Liver (tissue), 9 donors: ENCODE measurements around the gene MSL1. TPM values are rescaled to one million over a fixed set of nuclear protein-coding genes. Genes with fewer than 3 reads are reported as not detected.

Experiments used
- DNase-seq: peaks from one replicate; pipeline ENCODE4 v3.0.0-alpha.2; 2017; ENCODE audit warnings: low spot score
- H3K27ac ChIP-seq, 2 donors: one replicate each; pipeline ENCODE4 v1.7.0; 2013; ENCODE audit warnings: inconsistent platforms in 2 of 2, low read length in 2 of 2, control low read depth in 1 of 2, low read depth in 1 of 2, mild to moderate bottlenecking in 1 of 2
- H3K27me3 ChIP-seq, 4 donors: one replicate each; pipeline versions ENCODE4 v1.6.1 to v1.7.0; 2013; ENCODE audit warnings: low read length in 3 of 4, inconsistent platforms in 1 of 4, mild to moderate bottlenecking in 1 of 4, moderate library complexity in 1 of 4; ENCODE audit not compliant: control insufficient read depth in 4 of 4, insufficient read depth in 4 of 4
- H3K36me3 ChIP-seq, 4 donors: one replicate each; pipeline versions ENCODE4 v1.6.1 to v1.7.0; 2013; ENCODE audit warnings: low read length in 3 of 4, mild to moderate bottlenecking in 3 of 4, low read depth in 1 of 4, moderate library complexity in 1 of 4; ENCODE audit not compliant: control insufficient read depth in 4 of 4, insufficient read depth in 3 of 4
- H3K4me1 ChIP-seq, 4 donors: one replicate each; pipeline versions ENCODE4 v1.6.1 to v1.7.0; 2013; ENCODE audit warnings: low read length in 3 of 4, mild to moderate bottlenecking in 3 of 4, moderate library complexity in 1 of 4; ENCODE audit not compliant: control insufficient read depth in 4 of 4, insufficient read depth in 4 of 4
- H3K4me3 ChIP-seq, 3 donors: one replicate each; pipeline versions ENCODE4 v1.6.1 to v1.7.0; 2013; ENCODE audit warnings: low read length in 3 of 3, control low read depth in 1 of 3, low read depth in 1 of 3, mild to moderate bottlenecking in 1 of 3
- H3K9ac ChIP-seq, 2 donors: one replicate each; pipeline ENCODE4 v1.7.0; 2013; ENCODE audit warnings: low read length in 2 of 2, mild to moderate bottlenecking in 2 of 2, moderate library complexity in 2 of 2, control low read depth in 1 of 2, low read depth in 1 of 2
- H3K9me3 ChIP-seq, 4 donors: one replicate each; pipeline versions ENCODE4 v1.6.1 to v1.7.0; 2013; ENCODE audit warnings: low read length in 3 of 4; ENCODE audit not compliant: control insufficient read depth in 4 of 4
- EGR1 ChIP-seq, 2 donors: IDR thresholded peaks; 2 replicates each; pipeline ENCODE4 v1.6.1; 2016 to 2018; ENCODE audit warnings: antibody characterized with exemption in 2 of 2, low read depth in 2 of 2
- FOXA1 ChIP-seq: IDR thresholded peaks from 2 replicates; pipeline ENCODE4 v1.6.1; 2016; ENCODE audit warnings: antibody characterized with exemption
- FOXA2 ChIP-seq: IDR thresholded peaks from 2 replicates; pipeline ENCODE4 v1.6.1; 2016; ENCODE audit warnings: antibody characterized with exemption
- GABPA ChIP-seq, 2 donors: IDR thresholded peaks in 1 of 2; conservative IDR thresholded peaks in 1 of 2; 2 replicates each; pipeline ENCODE4 v1.6.1; 2016; ENCODE audit warnings: antibody characterized with exemption in 2 of 2, mild to moderate bottlenecking in 1 of 2, moderate library complexity in 1 of 2
- HNF4A ChIP-seq, 2 donors: conservative IDR thresholded peaks; 2 replicates each; pipeline ENCODE4 v1.6.1; 2016; ENCODE audit warnings: antibody characterized with exemption in 2 of 2, mild to moderate bottlenecking in 2 of 2
- HNF4G ChIP-seq: IDR thresholded peaks from 2 replicates; pipeline ENCODE4 v1.6.1; 2016; ENCODE audit warnings: antibody characterized with exemption
- JUND ChIP-seq, 2 donors: IDR thresholded peaks; 2 replicates each; pipeline ENCODE4 v1.6.1; 2016; ENCODE audit warnings: antibody characterized with exemption in 2 of 2
- NR2F2 ChIP-seq: IDR thresholded peaks from 2 replicates; pipeline ENCODE4 v1.6.1; 2016; ENCODE audit warnings: antibody characterized with exemption
- RAD21 ChIP-seq, 2 donors: IDR thresholded peaks; 2 replicates each; pipeline ENCODE4 v1.6.1; 2016; ENCODE audit warnings: antibody characterized with exemption in 2 of 2, mild to moderate bottlenecking in 2 of 2
- SP1 ChIP-seq: IDR thresholded peaks from 2 replicates; pipeline ENCODE4 v1.6.1; 2018; ENCODE audit warnings: antibody characterized with exemption, mild to moderate bottlenecking
- TAF1 ChIP-seq: conservative IDR thresholded peaks from 2 replicates; pipeline ENCODE4 v1.6.1; 2016; ENCODE audit warnings: antibody characterized with exemption, mild to moderate bottlenecking
- YY1 ChIP-seq: IDR thresholded peaks from 2 replicates; pipeline ENCODE4 v1.6.1; 2016; ENCODE audit warnings: antibody characterized with exemption, mild to moderate bottlenecking
- WGBS: extraction: QIAGEN DNeasy Blood & Tissue Kit; methylation state at CpG from one replicate; pipeline ENCODE4 v1.1.7; 2013; 5-methylcytosine and 5-hydroxymethylcytosine counted together
- polyA plus RNA-seq, 2 donors: library from polyadenylated mRNA; stranded (reverse) in 1 of 2; unstranded in 1 of 2; fragments of 200-250 nt in 1 of 2; fragments of >200 nt in 1 of 2; fragmentation: Nextera tagmentation in 1 of 2; extraction: Ambion mirVana in 1 of 2; gene quantifications; one replicate each; pipeline versions ENCODE4 v1.2.1 to v1.2.3, GENCODE V29; 2013 to 2015
- total RNA-seq, 2 donors: library from RNA; depleted of rRNA; stranded (reverse); fragments of >200 nt; gene quantifications; one replicate each; pipeline ENCODE4 v1.2.3, GENCODE V29; 2014
- TF ChIP-seq, protein P1 (sequence below): IDR thresholded peaks from 2 replicates; pipeline ENCODE4 v1.6.1; 2016; ENCODE audit warnings: antibody characterized with exemption
- TF ChIP-seq, protein P2 (sequence below): IDR thresholded peaks from 2 replicates; pipeline ENCODE4 v1.6.1; 2016; ENCODE audit warnings: antibody characterized with exemption
- TF ChIP-seq, protein P3 (sequence below): fragments of 150-350 bp; IDR thresholded peaks from 2 replicates; pipeline ENCODE4 v1.5.1; 2017; ENCODE audit warnings: improper control_type of control experiment, low read depth, low read length; ENCODE audit not compliant: missing input control
- TF ChIP-seq, protein P4 (sequence below): IDR thresholded peaks from 2 replicates; pipeline ENCODE4 v1.6.1; 2016; ENCODE audit warnings: antibody characterized with exemption, mild to moderate bottlenecking
- donor health status: healthy.
- donor health status: healthy.
- donor health status: healthy.
- donor health status: healthy.
- donor health status: healthy.

MSL1 gene
- total and polyA plus RNA-seq, 4 donors, result 7.9 to 43.7 (median 23.6) TPM

DNA sequence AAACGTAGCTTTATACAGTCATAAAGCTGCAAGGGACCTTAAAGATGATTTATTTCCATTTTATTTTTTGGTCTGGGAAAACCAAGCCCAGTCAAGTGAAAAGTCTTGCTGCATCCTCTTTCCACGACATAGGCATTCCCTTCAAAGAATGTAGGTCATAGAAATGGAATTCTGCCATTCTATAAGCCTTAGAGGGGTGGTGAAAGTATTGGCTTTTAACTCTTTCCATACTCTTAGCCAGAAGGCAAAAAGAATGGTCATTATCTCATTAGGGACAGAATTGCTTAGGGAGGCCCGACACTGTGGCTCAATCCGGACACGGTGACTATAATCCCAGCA is 7.9 kb upstream of the MSL1 start:
- WGBS, result 23% methylated on average over 5 of the region's 5 CpGs
- no peak for TF ChIP-seq JUND (IDR thresholded peaks at IDR 0.05)
- TF ChIP-seq YY1, result no peak
- TF ChIP-seq TAF1, result no peak
- no peak for TF ChIP-seq EGR1 (IDR thresholded peaks at IDR 0.05; ENCODE audit: low read depth in 2 of 2)
- no peak for TF ChIP-seq HNF4G
- no peak for TF ChIP-seq GABPA (IDR thresholded peaks at IDR 0.05 in 1 of 2, conservative IDR thresholded peaks at IDR 0.05 in 1 of 2)
- no peak for TF ChIP-seq FOXA1
- no peak for TF ChIP-seq HNF4A (conservative IDR thresholded peaks at IDR 0.05)
- no peak for TF ChIP-seq RAD21 (IDR thresholded peaks at IDR 0.05)
- TF ChIP-seq FOXA2, result no peak
- TF ChIP-seq SP1, result no peak
- TF ChIP-seq, protein P1, sequence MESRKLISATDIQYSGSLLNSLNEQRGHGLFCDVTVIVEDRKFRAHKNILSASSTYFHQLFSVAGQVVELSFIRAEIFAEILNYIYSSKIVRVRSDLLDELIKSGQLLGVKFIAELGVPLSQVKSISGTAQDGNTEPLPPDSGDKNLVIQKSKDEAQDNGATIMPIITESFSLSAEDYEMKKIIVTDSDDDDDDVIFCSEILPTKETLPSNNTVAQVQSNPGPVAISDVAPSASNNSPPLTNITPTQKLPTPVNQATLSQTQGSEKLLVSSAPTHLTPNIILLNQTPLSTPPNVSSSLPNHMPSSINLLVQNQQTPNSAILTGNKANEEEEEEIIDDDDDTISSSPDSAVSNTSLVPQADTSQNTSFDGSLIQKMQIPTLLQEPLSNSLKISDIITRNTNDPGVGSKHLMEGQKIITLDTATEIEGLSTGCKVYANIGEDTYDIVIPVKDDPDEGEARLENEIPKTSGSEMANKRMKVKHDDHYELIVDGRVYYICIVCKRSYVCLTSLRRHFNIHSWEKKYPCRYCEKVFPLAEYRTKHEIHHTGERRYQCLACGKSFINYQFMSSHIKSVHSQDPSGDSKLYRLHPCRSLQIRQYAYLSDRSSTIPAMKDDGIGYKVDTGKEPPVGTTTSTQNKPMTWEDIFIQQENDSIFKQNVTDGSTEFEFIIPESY, result no peak
- TF ChIP-seq, protein P2, sequence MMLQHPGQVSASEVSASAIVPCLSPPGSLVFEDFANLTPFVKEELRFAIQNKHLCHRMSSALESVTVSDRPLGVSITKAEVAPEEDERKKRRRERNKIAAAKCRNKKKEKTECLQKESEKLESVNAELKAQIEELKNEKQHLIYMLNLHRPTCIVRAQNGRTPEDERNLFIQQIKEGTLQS, result no peak
- TF ChIP-seq, protein P3, sequence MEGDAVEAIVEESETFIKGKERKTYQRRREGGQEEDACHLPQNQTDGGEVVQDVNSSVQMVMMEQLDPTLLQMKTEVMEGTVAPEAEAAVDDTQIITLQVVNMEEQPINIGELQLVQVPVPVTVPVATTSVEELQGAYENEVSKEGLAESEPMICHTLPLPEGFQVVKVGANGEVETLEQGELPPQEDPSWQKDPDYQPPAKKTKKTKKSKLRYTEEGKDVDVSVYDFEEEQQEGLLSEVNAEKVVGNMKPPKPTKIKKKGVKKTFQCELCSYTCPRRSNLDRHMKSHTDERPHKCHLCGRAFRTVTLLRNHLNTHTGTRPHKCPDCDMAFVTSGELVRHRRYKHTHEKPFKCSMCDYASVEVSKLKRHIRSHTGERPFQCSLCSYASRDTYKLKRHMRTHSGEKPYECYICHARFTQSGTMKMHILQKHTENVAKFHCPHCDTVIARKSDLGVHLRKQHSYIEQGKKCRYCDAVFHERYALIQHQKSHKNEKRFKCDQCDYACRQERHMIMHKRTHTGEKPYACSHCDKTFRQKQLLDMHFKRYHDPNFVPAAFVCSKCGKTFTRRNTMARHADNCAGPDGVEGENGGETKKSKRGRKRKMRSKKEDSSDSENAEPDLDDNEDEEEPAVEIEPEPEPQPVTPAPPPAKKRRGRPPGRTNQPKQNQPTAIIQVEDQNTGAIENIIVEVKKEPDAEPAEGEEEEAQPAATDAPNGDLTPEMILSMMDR, result no peak
- TF ChIP-seq, protein P4, sequence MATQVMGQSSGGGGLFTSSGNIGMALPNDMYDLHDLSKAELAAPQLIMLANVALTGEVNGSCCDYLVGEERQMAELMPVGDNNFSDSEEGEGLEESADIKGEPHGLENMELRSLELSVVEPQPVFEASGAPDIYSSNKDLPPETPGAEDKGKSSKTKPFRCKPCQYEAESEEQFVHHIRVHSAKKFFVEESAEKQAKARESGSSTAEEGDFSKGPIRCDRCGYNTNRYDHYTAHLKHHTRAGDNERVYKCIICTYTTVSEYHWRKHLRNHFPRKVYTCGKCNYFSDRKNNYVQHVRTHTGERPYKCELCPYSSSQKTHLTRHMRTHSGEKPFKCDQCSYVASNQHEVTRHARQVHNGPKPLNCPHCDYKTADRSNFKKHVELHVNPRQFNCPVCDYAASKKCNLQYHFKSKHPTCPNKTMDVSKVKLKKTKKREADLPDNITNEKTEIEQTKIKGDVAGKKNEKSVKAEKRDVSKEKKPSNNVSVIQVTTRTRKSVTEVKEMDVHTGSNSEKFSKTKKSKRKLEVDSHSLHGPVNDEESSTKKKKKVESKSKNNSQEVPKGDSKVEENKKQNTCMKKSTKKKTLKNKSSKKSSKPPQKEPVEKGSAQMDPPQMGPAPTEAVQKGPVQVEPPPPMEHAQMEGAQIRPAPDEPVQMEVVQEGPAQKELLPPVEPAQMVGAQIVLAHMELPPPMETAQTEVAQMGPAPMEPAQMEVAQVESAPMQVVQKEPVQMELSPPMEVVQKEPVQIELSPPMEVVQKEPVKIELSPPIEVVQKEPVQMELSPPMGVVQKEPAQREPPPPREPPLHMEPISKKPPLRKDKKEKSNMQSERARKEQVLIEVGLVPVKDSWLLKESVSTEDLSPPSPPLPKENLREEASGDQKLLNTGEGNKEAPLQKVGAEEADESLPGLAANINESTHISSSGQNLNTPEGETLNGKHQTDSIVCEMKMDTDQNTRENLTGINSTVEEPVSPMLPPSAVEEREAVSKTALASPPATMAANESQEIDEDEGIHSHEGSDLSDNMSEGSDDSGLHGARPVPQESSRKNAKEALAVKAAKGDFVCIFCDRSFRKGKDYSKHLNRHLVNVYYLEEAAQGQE, result no peak
- no peak for TF ChIP-seq NR2F2
- Histone ChIP-seq H3K9ac (peak overlapping the region; percentile 33 to 64), H3K36me3 (no peaks in the 10 kb centered on the region), H3K4me1 (peaks cover 9 to 63% (median 49%) of the 10 kb centered on the region in 4 donors), H3K27me3 (no peaks in the 10 kb centered on the region), H3K4me3 (peak overlapping the region in 2 of 3 donors; percentile 44 to 61), H3K27ac (peak overlapping the region; percentile 86 to 99), H3K9me3 (no peaks in the 10 kb centered on the region)
- no peak for DNase-seq

DNA sequence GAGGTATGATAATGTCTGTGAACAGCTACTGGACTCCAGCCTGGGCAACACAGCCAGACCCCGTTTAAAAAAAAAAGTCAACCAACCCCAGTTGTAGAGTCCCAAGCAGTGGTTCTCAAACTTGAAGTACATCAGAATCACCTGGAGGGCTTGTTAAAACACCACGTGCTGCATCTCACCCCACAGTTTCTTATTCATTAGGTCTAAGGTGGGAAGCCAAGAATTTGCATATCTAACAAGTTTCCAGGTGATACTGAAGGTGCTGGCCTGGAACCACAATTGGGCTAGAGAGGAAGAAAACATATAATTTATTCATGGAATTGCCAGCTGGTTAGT is 6.7 kb upstream of the MSL1 start:
- Histone ChIP-seq H3K9me3 (no peaks in the 10 kb centered on the region), H3K36me3 (no peaks in the 10 kb centered on the region), H3K27ac (peak overlapping the region; percentile 86 to 99), H3K4me3 (no peak overlapping the region), H3K4me1 (peaks cover 5 to 54% (median 42%) of the 10 kb centered on the region in 4 donors), H3K27me3 (no peaks in the 10 kb centered on the region), H3K9ac (no peak overlapping the region)
- WGBS, result 55% methylated on average over 2 of the region's 2 CpGs
- TF ChIP-seq FOXA2 (no peak), YY1 (no peak)
- TF ChIP-seq, protein P3, result no peak
- DNase-seq, result no peak
